SK-N-SH treated with all-trans-retinoic acid at 6 μM for 48 hours (cell line): ENCODE results near the gene PRKAG1.

Experiments used
- ATAC-seq: fragments of 200-7000 bp; cut with Tn5 transposase; 3 replicates; pipeline ENCODE4 v1.9.1; 2020; ENCODE audit warnings: mild to moderate bottlenecking, moderate library complexity
- ARNTL ChIP-seq: fragments of 450-650 bp; formaldehyde crosslinking; IDR thresholded peaks from 2 replicates; pipeline ENCODE4 v1.5.0; 2020; ENCODE audit warnings: low read depth, mild to moderate bottlenecking, moderate library complexity, borderline replicate concordance
- BACH2 ChIP-seq: fragments of 250-450 bp; sonication (Bioruptor Pico); IDR thresholded peaks from 2 replicates; pipeline ENCODE4 v1.9.0; 2021; ENCODE audit warnings: mild to moderate bottlenecking, borderline replicate concordance
- CREB5 ChIP-seq: fragments of 250-450 bp; sonication (Bioruptor Pico); IDR thresholded peaks from 2 replicates; pipeline ENCODE4 v1.5.1; 2020; ENCODE audit warnings: low read depth, mild to moderate bottlenecking, moderate library complexity
- CSDC2 ChIP-seq: fragments of 250-450 bp; sonication (Bioruptor Pico); IDR thresholded peaks from 2 replicates; pipeline ENCODE4 v1.5.0; 2020; ENCODE audit warnings: mild to moderate bottlenecking, moderate library complexity
- CSRNP3 ChIP-seq: fragments of 250-450 bp; sonication (Bioruptor Pico); IDR thresholded peaks from 2 replicates; pipeline ENCODE4 v1.5.1; 2021; ENCODE audit warnings: mild to moderate bottlenecking, moderate library complexity
- ESRRG ChIP-seq: fragments of 250-450 bp; sonication (Bioruptor Pico); IDR thresholded peaks from 2 replicates; pipeline ENCODE4 v1.6.1; 2021; ENCODE audit warnings: mild to moderate bottlenecking
- GLIS3 ChIP-seq: fragments of 250-450 bp; sonication (Bioruptor Pico); IDR thresholded peaks from 2 replicates; pipeline ENCODE4 v1.5.0; 2020; ENCODE audit warnings: mild to moderate bottlenecking, moderate library complexity
- OSR1 ChIP-seq: fragments of 250-450 bp; sonication (Bioruptor Pico); IDR thresholded peaks from 2 replicates; pipeline ENCODE4 v1.8.0; 2022; ENCODE audit warnings: moderate library complexity, mild to moderate bottlenecking, inconsistent platforms
- POU6F1 ChIP-seq: fragments of 250-450 bp; sonication (Bioruptor Pico); IDR thresholded peaks from 2 replicates; pipeline ENCODE4 v1.8.0; 2021; ENCODE audit warnings: low read depth, mild to moderate bottlenecking, moderate library complexity, borderline replicate concordance
- PPARA ChIP-seq: fragments of 250-450 bp; sonication (Bioruptor Pico); IDR thresholded peaks from 2 replicates; pipeline ENCODE4 v1.5.0; 2020; ENCODE audit warnings: mild to moderate bottlenecking, borderline replicate concordance
- RARB ChIP-seq: fragments of 250-450 bp; sonication (Bioruptor Pico); IDR thresholded peaks from 2 replicates; pipeline ENCODE4 v1.8.0; 2021; ENCODE audit warnings: mild to moderate bottlenecking, moderate library complexity
- SNAI2 ChIP-seq: fragments of 250-450 bp; sonication (Bioruptor Pico); IDR thresholded peaks from 2 replicates; pipeline ENCODE4 v1.5.0; 2020; ENCODE audit warnings: mild to moderate bottlenecking, moderate library complexity
- TCF4 ChIP-seq: fragments of 250-450 bp; sonication (Bioruptor Pico); IDR thresholded peaks from 2 replicates; pipeline ENCODE4 v1.8.0; 2021; ENCODE audit warnings: mild to moderate bottlenecking, moderate library complexity, borderline replicate concordance
- TOX ChIP-seq: fragments of 250-450 bp; sonication (Bioruptor Pico); IDR thresholded peaks from 2 replicates; pipeline ENCODE4 v1.8.0; 2021; ENCODE audit warnings: mild to moderate bottlenecking, moderate library complexity, borderline replicate concordance
- TSHZ2 ChIP-seq: fragments of 250-450 bp; sonication (Bioruptor Pico); IDR thresholded peaks from 2 replicates; pipeline ENCODE4 v1.5.0; 2020; ENCODE audit warnings: mild to moderate bottlenecking, moderate library complexity
- ZC3H10 ChIP-seq: fragments of 250-450 bp; sonication (Bioruptor Pico); IDR thresholded peaks from 2 replicates; pipeline ENCODE4 v1.5.1; 2021; ENCODE audit warnings: mild to moderate bottlenecking, moderate library complexity
- ZFP3 ChIP-seq: fragments of 250-450 bp; sonication (Bioruptor Pico); IDR thresholded peaks from 2 replicates; pipeline ENCODE4 v1.5.0; 2020; ENCODE audit warnings: mild to moderate bottlenecking, moderate library complexity
- ZFP30 ChIP-seq: fragments of 450-650 bp; formaldehyde crosslinking; IDR thresholded peaks from 2 replicates; pipeline ENCODE4 v1.5.0; 2022; ENCODE audit warnings: mild to moderate bottlenecking, moderate library complexity
- ZNF565 ChIP-seq: fragments of 450-650 bp; formaldehyde crosslinking; conservative IDR thresholded peaks from 2 replicates; pipeline ENCODE4 v1.5.0; 2020; ENCODE audit warnings: low read depth, mild to moderate bottlenecking, moderate library complexity
- ZNF70 ChIP-seq: fragments of 450-650 bp; formaldehyde crosslinking; IDR thresholded peaks from 2 replicates; pipeline ENCODE4 v1.5.0; 2020; ENCODE audit warnings: mild to moderate bottlenecking, moderate library complexity
- ZNF8 ChIP-seq: fragments of 450-650 bp; formaldehyde crosslinking; IDR thresholded peaks from 2 replicates; pipeline ENCODE4 v1.5.0; 2020; ENCODE audit warnings: mild to moderate bottlenecking, moderate library complexity

Gene PRKAG1

GRCh38 chr12:49014547-49014946, 4.0 kb downstream of the PRKAG1 start (continued):
- TF ChIP-seq CSRNP3 (CRISPR knock-in tag) (no peak), PPARA (CRISPR knock-in tag) (no peak), ZFP3 (CRISPR knock-in tag) (no peak)
- TF ChIP-seq, all 23 proteins: peak for 0

GRCh38 chr12:49013428-49013827, 5.1 kb downstream of the PRKAG1 start:
- TF ChIP-seq SNAI2 (CRISPR knock-in tag) (no peak), TOX (CRISPR knock-in tag) (no peak), ZFP30 (CRISPR knock-in tag) (no peak), OSR1 (no peak), CSDC2 (CRISPR knock-in tag) (no peak), ZNF70 (no peak), GLIS3 (no peak), ESRRG (no peak), CSRNP3 (CRISPR knock-in tag) (no peak), ZNF8 (CRISPR knock-in tag) (no peak), RARB (CRISPR knock-in tag) (no peak), POU6F1 (CRISPR knock-in tag) (no peak)
- no peak for ATAC-seq

GRCh38 chr12:49012739-49013138, 5.8 kb downstream of the PRKAG1 start:
- TF ChIP-seq OSR1, result no peak
- TF ChIP-seq PPARA (CRISPR knock-in tag), result no peak
- TF ChIP-seq GLIS3, result no peak
- TF ChIP-seq TOX (CRISPR knock-in tag), result no peak
- no peak for TF ChIP-seq TCF4 (CRISPR knock-in tag)
- no peak for TF ChIP-seq SNAI2 (CRISPR knock-in tag)
- no peak for TF ChIP-seq CSRNP3 (CRISPR knock-in tag)
- no peak for TF ChIP-seq ZNF8 (CRISPR knock-in tag)
- TF ChIP-seq BACH2 (CRISPR knock-in tag), result no peak
- TF ChIP-seq CSDC2 (CRISPR knock-in tag), result no peak
- TF ChIP-seq CREB5 (CRISPR knock-in tag), result no peak
- TF ChIP-seq ZC3H10, result no peak
- no peak for TF ChIP-seq ARNTL (CRISPR knock-in tag)
- TF ChIP-seq ZFP3 (CRISPR knock-in tag), result no peak
- TF ChIP-seq ZNF565 (CRISPR knock-in tag), result no peak
- TF ChIP-seq ESRRG, result no peak
- TF ChIP-seq ZNF70, result no peak
- TF ChIP-seq ZFP30 (CRISPR knock-in tag), result no peak
- no peak for TF ChIP-seq POU6F1 (CRISPR knock-in tag)
- no peak for TF ChIP-seq TSHZ2 (CRISPR knock-in tag)

More at GRCh38 chr12:49012739-49013138, 5.8 kb downstream of the PRKAG1 start:
- no peak for ATAC-seq
